HL-60 (cell line): ENCODE results near the gene LIN54.

Experiments used
- DNase-seq, 2 experiments: peaks; one replicate each; pipeline ENCODE4 v3.0.0-alpha.2; 2010 to 2020; ENCODE audit warnings: low read depth in 1 of 2, low spot score in 1 of 2
- H3K27ac ChIP-seq: fragments of 250-450 bp; sonication (Bioruptor Pico); replicated peaks from 2 replicates; pipeline ENCODE4 v1.5.1; 2020; ENCODE audit warnings: mild to moderate bottlenecking, moderate library complexity
- H3K27me3 ChIP-seq: fragments of 250-450 bp; sonication (Bioruptor Pico); 2 replicates; pipeline ENCODE4 v1.5.1; 2021; ENCODE audit warnings: mild to moderate bottlenecking, moderate library complexity; ENCODE audit not compliant: insufficient read depth, poor library complexity, severe bottlenecking
- H3K4me3 ChIP-seq: replicated peaks from 2 replicates; pipeline ENCODE4 v1.5.1; 2011; ENCODE audit warnings: mild to moderate bottlenecking, control low read depth, low read length; ENCODE audit not compliant: insufficient read depth
- GABPA ChIP-seq: IDR thresholded peaks from 2 replicates; pipeline ENCODE4 v1.6.1; 2012; ENCODE audit warnings: low read depth
- POLR2AphosphoS5 ChIP-seq: IDR thresholded peaks from 2 replicates; pipeline ENCODE4 v1.6.1; 2012; ENCODE audit warnings: low read depth
- REST ChIP-seq: IDR thresholded peaks from 2 replicates; pipeline ENCODE4 v1.6.1; 2012; ENCODE audit warnings: low read depth; ENCODE audit not compliant: insufficient replicate concordance
- SPI1 ChIP-seq: IDR thresholded peaks from 2 replicates; pipeline ENCODE4 v1.6.1; 2012; ENCODE audit warnings: low read depth, mild to moderate bottlenecking, borderline replicate concordance
- TF ChIP-seq, protein P1 (sequence below): IDR thresholded peaks from one replicate; pipeline ENCODE4 v1.5.1; 2011; ENCODE audit warnings: low read length, control low read depth, inconsistent platforms; ENCODE audit not compliant: insufficient read depth

The LIN54 gene

DNA sequence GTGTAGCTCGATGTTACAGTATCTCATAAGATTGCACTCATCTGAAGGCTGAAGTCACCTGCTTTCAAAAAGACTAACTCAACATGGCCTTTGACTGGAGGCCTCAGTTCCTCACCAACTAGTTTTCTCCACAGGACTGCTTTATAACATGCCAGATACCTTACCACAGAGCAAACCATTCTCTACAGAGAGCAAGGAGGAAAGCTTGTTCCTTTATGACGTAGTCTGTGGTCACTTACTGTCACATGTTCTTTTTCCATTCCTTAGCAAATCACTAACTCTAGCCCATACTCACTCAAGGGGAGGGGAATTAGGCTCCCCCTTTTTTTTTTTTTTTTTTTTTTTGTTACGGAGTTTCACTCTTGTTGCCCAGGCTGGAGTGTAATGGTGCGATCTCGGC lies 106.9 kb downstream of the LIN54 start:
- Histone ChIP-seq H3K4me3 (no peak overlapping the region), H3K27me3 (no peaks in the 10 kb centered on the region), H3K27ac (peak overlapping the region; percentile 28; the same call in 1 of the 2 replicates)
- no peak for TF ChIP-seq SPI1
- TF ChIP-seq GABPA: no peak
- TF ChIP-seq, protein P1, sequence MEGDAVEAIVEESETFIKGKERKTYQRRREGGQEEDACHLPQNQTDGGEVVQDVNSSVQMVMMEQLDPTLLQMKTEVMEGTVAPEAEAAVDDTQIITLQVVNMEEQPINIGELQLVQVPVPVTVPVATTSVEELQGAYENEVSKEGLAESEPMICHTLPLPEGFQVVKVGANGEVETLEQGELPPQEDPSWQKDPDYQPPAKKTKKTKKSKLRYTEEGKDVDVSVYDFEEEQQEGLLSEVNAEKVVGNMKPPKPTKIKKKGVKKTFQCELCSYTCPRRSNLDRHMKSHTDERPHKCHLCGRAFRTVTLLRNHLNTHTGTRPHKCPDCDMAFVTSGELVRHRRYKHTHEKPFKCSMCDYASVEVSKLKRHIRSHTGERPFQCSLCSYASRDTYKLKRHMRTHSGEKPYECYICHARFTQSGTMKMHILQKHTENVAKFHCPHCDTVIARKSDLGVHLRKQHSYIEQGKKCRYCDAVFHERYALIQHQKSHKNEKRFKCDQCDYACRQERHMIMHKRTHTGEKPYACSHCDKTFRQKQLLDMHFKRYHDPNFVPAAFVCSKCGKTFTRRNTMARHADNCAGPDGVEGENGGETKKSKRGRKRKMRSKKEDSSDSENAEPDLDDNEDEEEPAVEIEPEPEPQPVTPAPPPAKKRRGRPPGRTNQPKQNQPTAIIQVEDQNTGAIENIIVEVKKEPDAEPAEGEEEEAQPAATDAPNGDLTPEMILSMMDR: no peak
- TF ChIP-seq POLR2AphosphoS5: no peak
- TF ChIP-seq REST: no peak
- peak in 1 of 2 experiments; percentile 32 for DNase-seq

DNA sequence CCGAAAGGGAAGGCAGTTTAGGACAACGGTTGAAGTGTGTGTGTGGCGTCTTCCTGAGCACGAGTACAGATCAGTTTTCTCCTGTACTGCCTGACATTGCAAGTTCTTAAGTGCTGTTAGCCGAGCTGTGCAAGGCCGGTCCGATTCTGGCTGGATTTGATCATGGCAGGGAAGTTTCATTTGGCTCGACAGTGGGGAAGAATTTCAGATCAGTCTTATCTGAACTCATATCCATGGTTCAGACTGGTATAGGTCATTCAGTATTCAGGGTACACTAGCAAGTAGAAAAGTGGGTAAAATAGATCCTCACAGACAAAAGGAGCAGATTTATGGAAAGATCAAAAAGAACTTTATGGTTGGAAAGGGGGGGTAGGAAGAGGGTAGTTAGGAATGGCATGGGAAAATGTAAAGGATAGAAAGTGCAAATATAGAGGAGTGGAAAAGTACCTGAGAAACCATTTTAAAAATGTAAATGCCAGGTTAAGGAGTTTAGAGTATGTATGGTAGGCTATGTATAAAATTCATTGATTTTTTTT lies 109.4 kb downstream of the LIN54 start:
- H3K4me3 ChIP-seq: peak overlapping the region; percentile 68
- TF ChIP-seq, protein P1: no peak
- TF ChIP-seq REST (no peak), POLR2AphosphoS5 (no peak), GABPA (no peak), SPI1 (no peak)
- no peak for DNase-seq

DNA sequence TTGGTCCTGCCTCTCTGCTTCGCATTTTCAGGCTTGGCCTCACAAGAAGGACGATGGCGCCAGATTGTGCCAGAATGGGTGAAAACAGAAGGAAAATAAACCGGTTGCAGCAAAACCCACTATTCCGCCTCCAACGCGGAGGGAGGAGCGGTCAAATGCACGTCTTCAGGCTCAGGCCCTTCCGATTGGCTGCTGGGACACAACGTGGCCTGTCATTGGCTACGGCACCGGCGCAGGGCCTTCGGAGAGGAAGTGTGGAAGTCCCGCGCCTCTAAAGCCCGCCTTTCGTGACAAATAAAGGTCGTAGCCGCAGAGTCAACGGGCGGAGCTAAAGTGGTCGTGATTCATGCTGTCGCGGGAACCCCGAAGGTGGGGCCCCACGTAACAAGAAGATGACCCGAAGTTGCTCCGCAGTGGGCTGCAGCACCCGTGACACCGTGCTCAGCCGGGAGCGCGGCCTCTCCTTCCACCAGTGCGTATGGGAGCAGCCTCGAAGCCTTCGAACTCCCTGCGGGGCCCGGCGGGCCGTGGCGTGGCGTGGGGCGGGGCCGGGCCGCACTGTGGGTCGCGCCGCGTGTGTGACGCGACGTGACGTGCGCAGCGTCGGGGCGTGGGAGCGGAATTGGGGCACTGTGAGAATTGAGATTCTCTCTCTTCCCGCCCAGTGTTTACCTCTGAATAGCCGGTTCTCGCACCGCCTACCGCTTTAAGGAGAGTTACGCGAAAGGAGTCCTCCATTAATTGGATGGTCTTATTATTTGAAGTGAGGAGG lies 110.0 kb downstream of the LIN54 start, which contains the start of gene THAP9:
Gene THAP9 (plus strand): TSS at position 325 of the 772 bp plus-strand sequence. CDS start 68 bp downstream, at position 393.
- Histone ChIP-seq H3K27me3 (no peaks in the 10 kb centered on the region), H3K27ac (peak within 1 kb of the TSS; percentile 91), H3K4me3 (peak within 1 kb of the TSS; percentile 68)
- TF ChIP-seq, protein P1: no peak
- TF ChIP-seq GABPA (no peak; the same call in 1 of the 2 replicates), REST (peak; percentile 79), SPI1 (peak; percentile 95), POLR2AphosphoS5 (peak; percentile 91)
- peak; percentile 98 to 100 for DNase-seq

More for the DNA sequence above, 109.4 kb downstream of the LIN54 start:
- Histone ChIP-seq H3K27me3 (no peaks in the 10 kb centered on the region), H3K27ac (peak overlapping the region; percentile 91)
